Choroid plexus epithelial cell (primary cell): ENCODE measurements around the gene COL6A5.

Source experiments
- DNase-seq: peaks from one replicate; pipeline ENCODE4 v3.0.0-alpha.2; 2010; ENCODE audit warnings: low read depth
- H3K4me3 ChIP-seq: 2 replicates; pipeline ENCODE4 v1.5.1; 2011; ENCODE audit warnings: low read depth, mild to moderate bottlenecking, control low read depth, low read length, moderate library complexity
- TF ChIP-seq, protein P1 (sequence below): conservative IDR thresholded peaks from 2 replicates; pipeline ENCODE4 v1.5.1; 2011; ENCODE audit warnings: low read depth, mild to moderate bottlenecking, control low read depth, inconsistent platforms, low read length, moderate library complexity

The COL6A5 gene

DNA sequence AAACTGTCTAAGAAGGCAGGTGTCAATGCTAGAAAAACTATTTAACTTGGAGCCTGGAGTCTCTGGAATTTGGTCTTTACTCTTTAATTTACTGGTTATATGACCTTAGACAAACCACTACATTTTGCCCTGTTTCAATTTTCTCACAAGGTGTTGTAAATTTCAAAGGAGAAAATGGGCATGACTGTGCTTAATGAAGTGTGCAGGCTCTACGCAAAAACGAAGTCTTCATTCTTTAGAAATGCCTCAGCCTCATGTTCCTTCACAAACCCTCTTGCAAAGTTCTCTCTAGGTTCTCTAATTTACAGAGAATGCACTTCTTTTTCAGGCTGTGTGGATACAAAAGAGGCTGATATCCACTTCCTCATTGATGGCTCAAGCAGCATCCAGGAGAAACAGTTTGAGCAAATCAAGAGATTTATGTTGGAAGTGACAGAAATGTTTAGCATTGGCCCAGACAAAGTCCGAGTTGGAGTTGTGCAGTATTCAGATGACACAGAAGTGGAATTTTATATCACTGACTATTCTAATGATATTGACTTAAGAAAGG lies 39.1 kb downstream of the COL6A5 start:
- no peak for DNase-seq
- no peak overlapping the region for H3K4me3 ChIP-seq
- TF ChIP-seq, protein P1, sequence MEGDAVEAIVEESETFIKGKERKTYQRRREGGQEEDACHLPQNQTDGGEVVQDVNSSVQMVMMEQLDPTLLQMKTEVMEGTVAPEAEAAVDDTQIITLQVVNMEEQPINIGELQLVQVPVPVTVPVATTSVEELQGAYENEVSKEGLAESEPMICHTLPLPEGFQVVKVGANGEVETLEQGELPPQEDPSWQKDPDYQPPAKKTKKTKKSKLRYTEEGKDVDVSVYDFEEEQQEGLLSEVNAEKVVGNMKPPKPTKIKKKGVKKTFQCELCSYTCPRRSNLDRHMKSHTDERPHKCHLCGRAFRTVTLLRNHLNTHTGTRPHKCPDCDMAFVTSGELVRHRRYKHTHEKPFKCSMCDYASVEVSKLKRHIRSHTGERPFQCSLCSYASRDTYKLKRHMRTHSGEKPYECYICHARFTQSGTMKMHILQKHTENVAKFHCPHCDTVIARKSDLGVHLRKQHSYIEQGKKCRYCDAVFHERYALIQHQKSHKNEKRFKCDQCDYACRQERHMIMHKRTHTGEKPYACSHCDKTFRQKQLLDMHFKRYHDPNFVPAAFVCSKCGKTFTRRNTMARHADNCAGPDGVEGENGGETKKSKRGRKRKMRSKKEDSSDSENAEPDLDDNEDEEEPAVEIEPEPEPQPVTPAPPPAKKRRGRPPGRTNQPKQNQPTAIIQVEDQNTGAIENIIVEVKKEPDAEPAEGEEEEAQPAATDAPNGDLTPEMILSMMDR, result no peak

DNA sequence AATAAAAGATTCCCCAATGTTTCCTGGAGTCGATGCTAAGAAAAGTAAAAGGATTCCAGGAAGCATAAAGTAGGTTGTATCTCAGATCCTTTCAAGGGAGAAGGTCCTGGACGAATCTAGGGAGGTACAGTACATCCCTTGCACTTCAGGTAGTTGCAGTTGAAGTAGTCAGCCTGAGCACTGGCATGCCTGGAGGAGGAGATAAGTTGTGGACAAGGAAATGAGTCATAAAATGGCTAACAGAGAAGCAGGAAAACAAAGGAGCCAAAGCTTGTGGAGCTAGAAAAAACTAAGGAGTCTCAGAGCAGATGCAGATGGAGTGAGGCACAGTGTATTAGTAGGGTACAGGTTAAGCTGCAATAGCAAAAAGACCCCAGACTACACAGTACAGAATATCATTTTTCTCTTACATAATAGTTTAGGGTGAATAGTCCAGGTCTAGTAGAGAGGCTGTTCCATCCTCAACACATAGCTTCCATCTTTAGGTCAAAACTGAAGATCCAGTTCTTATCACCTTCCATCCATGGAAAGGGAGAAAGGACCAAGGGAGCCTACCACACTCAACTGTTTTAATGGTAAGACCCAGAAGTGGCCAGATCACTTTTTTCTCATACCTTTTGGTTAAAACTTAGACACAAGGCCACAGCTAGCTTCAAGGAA lies 41.3 kb downstream of the COL6A5 start:
- peak; percentile 65 for DNase-seq
- H3K4me3 ChIP-seq, result no peak overlapping the region
- TF ChIP-seq, protein P1, result no peak

DNA sequence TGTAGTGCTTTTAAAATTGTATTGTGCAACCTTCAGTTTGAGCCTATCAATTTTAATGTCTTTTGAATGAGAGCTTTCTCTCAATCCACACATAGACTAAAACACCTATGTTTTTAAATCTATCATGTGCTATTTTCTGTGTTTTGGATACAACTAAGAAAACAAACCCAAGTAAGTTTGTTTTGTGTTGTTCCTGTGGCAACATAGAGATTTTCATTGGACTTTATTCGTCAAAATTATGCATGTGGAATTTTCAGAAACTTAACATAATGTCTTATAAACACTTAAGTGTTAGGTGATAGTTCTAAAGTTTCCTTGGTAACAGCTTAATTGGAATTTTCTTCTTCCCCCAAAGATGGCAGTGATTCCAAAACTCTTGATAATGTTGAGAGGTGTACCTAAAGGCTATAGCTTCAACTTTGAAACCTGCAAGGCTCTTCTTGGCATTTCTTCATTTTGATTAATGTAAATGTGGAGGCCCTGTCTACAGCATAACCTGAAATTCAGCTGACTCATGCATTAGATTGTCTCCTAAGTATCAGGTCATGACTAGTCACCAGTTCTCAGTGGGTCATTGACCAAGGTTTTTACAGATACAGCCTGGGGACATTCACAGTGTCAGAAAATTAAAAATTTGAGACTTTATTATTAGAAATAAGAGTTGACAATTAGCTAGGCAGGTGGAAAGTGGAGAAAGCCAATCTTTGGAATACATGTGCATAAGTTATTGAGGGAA lies 44.4 kb downstream of the COL6A5 start:
- TF ChIP-seq, protein P1, result no peak

DNA sequence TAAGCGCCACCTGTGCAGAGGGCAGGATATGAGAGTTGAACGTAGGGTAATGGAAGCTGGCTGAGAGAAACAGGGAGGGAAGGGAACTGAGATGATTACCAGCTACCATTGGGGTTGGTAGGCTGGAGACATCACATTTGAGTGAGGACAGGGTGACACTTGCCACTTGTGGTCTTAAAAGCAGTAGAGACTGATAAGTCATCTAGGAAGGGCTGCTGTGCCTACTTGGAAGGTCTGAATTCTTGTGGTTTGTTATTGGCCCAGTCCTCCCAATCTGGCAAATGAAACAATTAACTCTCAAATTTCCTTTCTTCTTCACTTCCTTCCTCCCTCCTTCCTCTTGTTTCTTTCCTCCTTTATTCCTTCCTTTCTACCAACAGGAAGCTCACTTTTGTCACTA lies 46.8 kb downstream of the COL6A5 start:
- TF ChIP-seq, protein P1, result no peak
- DNase-seq, result no peak
- H3K4me3 ChIP-seq, result no peak overlapping the region

More for the DNA sequence above, 44.4 kb downstream of the COL6A5 start:
- H3K4me3 ChIP-seq, result no peak overlapping the region
- DNase-seq, result no peak

DNA sequence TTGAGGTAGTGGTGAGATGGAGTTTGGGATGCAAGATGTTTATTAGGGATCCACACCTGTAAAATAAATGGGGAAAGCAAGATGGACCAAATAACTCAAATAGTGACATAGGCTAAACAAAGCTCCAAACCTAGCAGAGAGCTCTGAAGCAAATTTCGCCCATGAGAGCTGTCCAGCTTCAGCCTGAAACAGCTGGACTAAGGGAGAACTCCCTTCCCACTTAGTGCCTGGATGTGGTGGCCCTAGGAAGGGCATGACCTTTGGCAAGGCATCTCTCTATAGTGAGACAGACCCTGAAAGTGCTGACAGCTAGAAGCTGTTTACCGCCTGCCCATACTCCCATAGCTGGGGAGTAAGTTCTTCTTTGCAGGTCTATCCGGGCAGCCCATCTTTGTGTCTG lies 48.1 kb downstream of the COL6A5 start:
- peak; percentile 24 for DNase-seq
- TF ChIP-seq, protein P1, result no peak
- no peak overlapping the region for H3K4me3 ChIP-seq

DNA sequence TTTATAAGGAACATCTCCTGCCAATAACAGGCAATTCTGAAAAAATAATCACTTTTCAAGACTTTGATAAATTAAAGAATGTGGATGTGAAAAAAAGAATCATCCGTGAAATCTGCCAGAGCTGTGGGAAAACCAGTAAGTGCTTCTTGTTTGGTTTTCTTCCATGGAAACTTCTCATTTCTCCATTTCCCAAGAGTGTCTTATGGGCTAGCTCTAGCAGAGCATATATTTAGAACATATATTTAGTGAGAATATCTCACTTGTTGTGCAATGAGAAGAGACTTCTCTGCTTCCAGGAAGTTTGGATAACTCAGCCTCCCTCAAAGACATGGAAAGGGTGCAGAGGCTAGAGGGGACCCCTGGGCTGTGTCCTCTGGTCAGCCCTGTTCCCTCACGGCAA lies 49.9 kb downstream of the COL6A5 start:
- peak; percentile 74 for DNase-seq
- H3K4me3 ChIP-seq, result no peak overlapping the region
- TF ChIP-seq, protein P1, result no peak
